Testis (tissue), 2 donors: ENCODE measurements around the gene KIAA0232.

Experiments
- CTCF ChIP-seq, 3 experiments: fragments of 450-650 bp in 2 of 3; fragments of 200-600 bp in 1 of 3; sonication (generic) in 1 of 3; IDR thresholded peaks; one replicate each; pipeline ENCODE4 v1.5.1; 2016 to 2019; ENCODE audit warnings: antibody characterized with exemption in 3 of 3, mild to moderate bottlenecking in 2 of 3, moderate library complexity in 1 of 3
- POLR2A ChIP-seq: fragments of 450-650 bp; IDR thresholded peaks from one replicate; pipeline ENCODE4 v1.6.1; 2017; ENCODE audit warnings: antibody characterized with exemption, mild to moderate bottlenecking, moderate library complexity

- TF ChIP-seq CTCF (IDR thresholded peaks at IDR 0.05) (no peak), POLR2A (no peak)
These were observed 141.0 kb downstream of the KIAA0232 start for GRCh38 chr4:6923507-6923906.
